ENCODE data around the gene CST7.
A peak's percentile ranks its signal among the peaks of the same experiment; 100 is the strongest.

The CST7 gene

DNA sequence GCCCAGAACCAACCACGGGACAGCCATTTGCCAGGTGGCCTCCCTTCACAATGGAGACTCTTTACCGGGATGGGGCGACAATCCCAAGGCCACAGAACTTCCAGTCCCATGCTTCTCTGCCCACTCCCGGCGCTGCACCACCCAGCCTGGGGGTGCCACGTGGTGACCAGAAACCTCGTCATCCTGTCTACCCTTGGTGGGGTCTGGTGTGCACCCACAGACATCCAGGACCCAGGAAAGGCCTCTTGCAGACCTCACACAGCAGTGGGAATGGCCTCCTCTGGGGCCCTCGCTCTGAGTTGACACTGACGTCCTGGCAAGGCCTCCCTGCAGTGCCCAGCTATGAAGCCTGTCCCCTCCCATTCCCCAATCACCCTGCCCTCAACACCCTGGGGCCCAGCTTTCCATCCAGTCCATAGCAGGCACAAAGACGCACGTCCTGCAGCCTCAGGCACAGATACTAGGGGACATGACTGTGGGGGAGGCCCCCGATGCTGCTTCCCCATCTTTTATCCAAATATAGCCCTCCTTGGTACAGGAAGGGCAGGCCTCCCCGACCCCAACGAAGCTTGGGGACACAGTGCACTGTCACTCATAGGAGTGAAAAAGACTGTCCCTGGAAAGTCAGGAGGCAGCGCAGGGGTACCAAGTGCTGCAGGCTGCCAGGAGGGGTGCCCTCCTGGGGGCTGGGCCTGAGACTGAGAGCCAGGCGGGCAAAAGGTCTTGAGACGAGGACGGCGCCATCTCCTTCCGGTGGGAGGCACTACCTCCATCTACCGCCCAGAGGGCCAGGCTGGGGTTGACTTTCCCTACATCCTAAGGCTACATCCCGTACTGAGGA lies 7.2 kb downstream of the CST7 start:
- no peaks in the 10 kb centered on the region for H3K9me3 ChIP-seq
- H3K4me1 ChIP-seq, result no peaks in the 10 kb centered on the region
- intact Hi-C loops (cut with DNase I; ENCODE audit: low total_unique reads), result no loop called here
- no peak for DNase-seq
- H3K27me3 ChIP-seq, result peaks cover 0 to 8% of the 10 kb centered on the region in 2 donors
- peaks cover 6 to 57% (median 38%) of the 10 kb centered on the region in 3 donors for H3K36me3 ChIP-seq
- H3K4me3 ChIP-seq, result no peak overlapping the region
- TF ChIP-seq, protein P1, sequence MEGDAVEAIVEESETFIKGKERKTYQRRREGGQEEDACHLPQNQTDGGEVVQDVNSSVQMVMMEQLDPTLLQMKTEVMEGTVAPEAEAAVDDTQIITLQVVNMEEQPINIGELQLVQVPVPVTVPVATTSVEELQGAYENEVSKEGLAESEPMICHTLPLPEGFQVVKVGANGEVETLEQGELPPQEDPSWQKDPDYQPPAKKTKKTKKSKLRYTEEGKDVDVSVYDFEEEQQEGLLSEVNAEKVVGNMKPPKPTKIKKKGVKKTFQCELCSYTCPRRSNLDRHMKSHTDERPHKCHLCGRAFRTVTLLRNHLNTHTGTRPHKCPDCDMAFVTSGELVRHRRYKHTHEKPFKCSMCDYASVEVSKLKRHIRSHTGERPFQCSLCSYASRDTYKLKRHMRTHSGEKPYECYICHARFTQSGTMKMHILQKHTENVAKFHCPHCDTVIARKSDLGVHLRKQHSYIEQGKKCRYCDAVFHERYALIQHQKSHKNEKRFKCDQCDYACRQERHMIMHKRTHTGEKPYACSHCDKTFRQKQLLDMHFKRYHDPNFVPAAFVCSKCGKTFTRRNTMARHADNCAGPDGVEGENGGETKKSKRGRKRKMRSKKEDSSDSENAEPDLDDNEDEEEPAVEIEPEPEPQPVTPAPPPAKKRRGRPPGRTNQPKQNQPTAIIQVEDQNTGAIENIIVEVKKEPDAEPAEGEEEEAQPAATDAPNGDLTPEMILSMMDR (IDR thresholded peaks at IDR 0.05), result no peak
- H3K27ac ChIP-seq, result no peak overlapping the region

DNA sequence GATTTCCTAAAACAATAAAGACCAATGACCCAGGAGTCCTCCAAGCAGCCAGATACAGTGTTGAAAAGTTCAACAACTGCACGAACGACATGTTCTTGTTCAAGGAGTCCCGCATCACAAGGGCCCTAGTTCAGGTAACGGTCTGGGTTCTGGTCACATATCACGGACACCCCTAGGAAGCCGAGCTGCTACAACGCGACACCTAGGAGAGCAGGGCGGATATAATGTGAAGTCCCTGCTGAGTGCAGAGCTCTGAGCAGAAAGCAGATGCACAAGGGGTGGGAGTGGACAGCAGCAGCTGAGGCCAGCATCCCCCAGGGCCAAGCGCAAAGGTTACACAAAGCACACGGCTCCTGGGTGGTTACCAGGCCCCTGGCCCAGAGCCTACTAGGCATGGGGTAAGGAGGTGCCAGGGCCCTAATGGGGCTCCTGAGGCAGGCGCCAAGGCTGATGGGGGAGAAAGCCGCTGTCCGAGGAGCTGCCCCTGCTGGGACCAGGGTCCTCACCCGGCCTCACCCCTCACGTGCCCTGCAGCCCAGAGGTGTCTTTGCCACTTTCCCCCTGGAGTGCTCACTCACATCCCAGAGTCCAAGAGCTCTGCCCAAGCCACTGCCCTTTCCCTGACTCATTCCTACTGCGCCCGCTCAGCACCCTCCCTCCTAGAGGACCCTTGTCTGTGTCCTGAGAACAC lies 8.4 kb downstream of the CST7 start:
- intact Hi-C loops (cut with DNase I; ENCODE audit: low total_unique reads), result no loop called here
- Histone ChIP-seq H3K9me3 (no peaks in the 10 kb centered on the region), H3K4me1 (no peaks in the 10 kb centered on the region), H3K4me3 (no peak overlapping the region), H3K27me3 (peaks cover 0 to 4% of the 10 kb centered on the region in 2 donors), H3K27ac (no peak overlapping the region), H3K36me3 (peaks cover 14 to 69% (median 51%) of the 10 kb centered on the region in 3 donors)
- TF ChIP-seq, protein P1 (IDR thresholded peaks at IDR 0.05), result no peak
- DNase-seq, result peak in 1 of 2 donors; percentile 51

DNA sequence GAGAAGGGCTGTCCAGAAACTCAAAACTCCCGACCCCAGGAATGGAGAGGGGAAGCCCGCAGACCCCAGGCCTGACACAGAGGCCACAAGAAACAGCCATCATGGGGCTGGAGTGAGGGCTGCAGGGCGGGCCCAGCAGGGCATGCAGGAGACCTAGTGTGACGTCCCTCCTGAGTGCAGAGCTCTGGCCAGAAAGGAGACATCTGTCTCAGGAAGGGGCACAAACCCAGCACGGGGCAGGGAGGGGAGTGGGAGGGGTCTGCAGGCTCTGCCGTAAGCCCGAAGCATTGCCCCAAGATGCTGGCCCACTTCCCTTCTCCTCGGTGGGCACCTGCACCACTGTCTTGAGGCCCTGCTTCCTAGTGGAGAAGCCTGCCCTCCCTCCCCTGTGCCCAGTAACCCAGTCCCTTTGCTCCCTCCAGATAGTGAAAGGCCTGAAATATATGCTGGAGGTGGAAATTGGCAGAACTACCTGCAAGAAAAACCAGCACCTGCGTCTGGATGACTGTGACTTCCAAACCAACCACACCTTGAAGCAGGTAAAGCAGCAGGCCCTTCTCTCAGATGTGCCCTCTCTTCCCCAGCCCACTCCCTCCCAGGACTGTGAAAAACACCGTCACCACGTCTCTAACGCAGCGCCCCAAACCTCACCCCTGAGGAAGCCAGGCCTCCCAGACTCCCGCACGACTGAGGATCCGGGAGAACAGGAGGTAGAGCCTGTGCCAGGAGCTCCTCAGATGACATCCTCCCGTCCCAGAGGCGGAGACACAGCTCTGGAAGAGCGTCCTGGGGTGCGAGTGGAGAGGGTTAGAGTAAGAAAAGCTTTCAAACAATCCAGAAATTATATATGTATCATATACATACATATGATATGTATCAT lies 9.7 kb downstream of the CST7 start:
- Histone ChIP-seq H3K27ac (no peak overlapping the region), H3K27me3 (no peaks in the 10 kb centered on the region), H3K36me3 (peaks cover 26 to 82% (median 64%) of the 10 kb centered on the region in 3 donors), H3K4me3 (no peak overlapping the region), H3K4me1 (no peaks in the 10 kb centered on the region), H3K9me3 (no peaks in the 10 kb centered on the region)
- DNase-seq, result peak in 1 of 2 donors; percentile 40
- TF ChIP-seq, protein P1 (IDR thresholded peaks at IDR 0.05), result no peak
- intact Hi-C loops (cut with DNase I; ENCODE audit: low total_unique reads), result no loop called here

DNA sequence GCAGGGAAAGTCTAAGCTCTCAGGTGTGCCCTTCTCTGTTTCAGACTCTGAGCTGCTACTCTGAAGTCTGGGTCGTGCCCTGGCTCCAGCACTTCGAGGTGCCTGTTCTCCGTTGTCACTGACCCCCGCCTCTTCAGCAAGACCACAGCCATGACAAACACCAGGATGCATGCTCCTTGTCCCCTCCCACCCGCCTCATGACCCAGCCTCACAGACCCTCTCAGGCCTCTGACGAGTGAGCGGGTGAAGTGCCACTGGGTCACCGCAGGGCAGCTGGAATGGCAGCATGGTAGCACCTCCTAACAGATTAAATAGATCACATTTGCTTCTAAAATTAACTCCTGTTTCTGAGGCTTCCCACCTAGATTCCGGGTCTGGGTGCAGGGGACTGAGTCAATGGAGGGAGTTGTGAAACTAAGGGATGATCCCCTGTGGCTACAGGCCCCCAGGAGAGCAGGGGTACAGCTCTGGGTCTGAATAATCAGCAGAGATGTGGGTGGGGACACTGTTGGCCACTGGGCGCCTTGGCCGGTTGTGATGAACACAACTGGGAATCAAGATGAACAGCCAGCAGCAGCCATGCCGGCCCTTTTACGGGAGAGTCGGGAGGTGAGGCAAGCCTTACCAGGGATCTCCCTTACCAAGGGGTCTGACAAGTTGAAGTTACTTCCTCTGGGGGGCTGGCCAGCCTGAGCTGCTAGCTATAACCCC lies 10.7 kb downstream of the CST7 start:
- no peak overlapping the region for H3K27ac ChIP-seq
- no peaks in the 10 kb centered on the region for H3K9me3 ChIP-seq
- intact Hi-C loops (cut with DNase I; ENCODE audit: low total_unique reads), result no loop called here
- H3K4me1 ChIP-seq, result no peaks in the 10 kb centered on the region
- H3K27me3 ChIP-seq, result no peaks in the 10 kb centered on the region
- H3K36me3 ChIP-seq, result peaks cover 36 to 92% (median 73%) of the 10 kb centered on the region in 3 donors
- DNase-seq, result no peak
- TF ChIP-seq, protein P1 (IDR thresholded peaks at IDR 0.05), result no peak
- H3K4me3 ChIP-seq, result no peak overlapping the region

DNA sequence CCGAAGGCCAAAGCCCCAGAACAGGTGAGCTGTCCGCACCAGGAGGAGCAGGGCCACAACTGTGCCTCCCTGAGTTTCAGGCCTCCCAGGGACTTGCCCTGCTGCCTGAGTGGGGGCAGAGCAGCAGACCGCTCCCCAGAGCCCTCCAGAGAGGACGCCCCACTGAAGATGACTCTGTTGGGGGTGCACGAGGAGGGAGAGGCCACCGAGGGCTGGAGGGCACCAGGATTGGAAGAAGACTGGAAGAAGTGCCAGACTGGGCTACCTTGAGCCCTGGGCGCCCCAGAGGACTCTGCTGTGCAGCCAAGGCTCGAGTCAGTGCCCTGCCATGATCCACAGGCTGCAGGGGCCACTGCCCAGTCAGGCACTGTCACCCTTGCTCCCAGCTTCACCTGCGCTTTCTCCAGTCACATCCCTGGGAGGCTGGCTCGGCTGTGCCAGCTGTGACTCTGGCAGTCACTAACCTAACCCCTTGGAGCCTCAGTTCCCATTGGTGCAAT lies 11.3 kb downstream of the CST7 start:
- TF ChIP-seq, protein P1 (IDR thresholded peaks at IDR 0.05), result no peak
- intact Hi-C loops (cut with DNase I; ENCODE audit: low total_unique reads), result no loop called here
- Histone ChIP-seq H3K9me3 (no peaks in the 10 kb centered on the region), H3K27ac (no peak overlapping the region), H3K27me3 (no peaks in the 10 kb centered on the region), H3K36me3 (peaks cover 39 to 98% (median 77%) of the 10 kb centered on the region in 3 donors), H3K4me1 (no peaks in the 10 kb centered on the region), H3K4me3 (no peak overlapping the region)
- peak in 1 of 2 donors; percentile 44 for DNase-seq

All from tibial artery (tissue), 4 donors.